Astrocyte (in vitro differentiated cells and primary cell): Measurements from ENCODE around the gene SULF2.

Experiments used
- CTCF ChIP-seq: IDR thresholded peaks from 2 replicates; pipeline ENCODE4 v1.5.1; 2011; ENCODE audit warnings: low read depth, mild to moderate bottlenecking, inconsistent platforms, low read length, moderate library complexity; ENCODE audit not compliant: insufficient read depth
- EZH2 ChIP-seq: IDR thresholded peaks from 2 replicates; pipeline ENCODE4 v1.6.1; 2012; ENCODE audit warnings: mild to moderate bottlenecking, low read length, inconsistent platforms; ENCODE audit not compliant: insufficient read depth

DNA sequence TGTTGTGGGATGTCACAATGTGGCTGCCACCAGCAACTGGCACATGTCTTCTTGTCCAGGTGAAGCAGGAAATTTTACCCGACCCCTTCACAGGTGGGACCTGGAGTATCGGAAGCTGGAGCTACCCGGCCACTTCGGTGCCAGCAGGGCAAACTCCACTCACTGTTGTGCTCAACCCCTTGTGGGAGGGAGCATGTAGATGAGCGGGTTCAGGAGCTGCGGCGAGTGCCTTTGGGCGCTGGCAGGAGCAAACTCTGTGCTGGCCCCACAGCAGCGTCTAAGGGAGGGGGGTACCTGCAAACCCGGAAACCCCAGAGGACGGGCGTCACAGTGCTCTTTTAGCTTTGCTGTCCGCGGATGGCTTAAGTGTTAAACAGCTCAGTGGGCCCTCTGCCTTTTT, 20.7 kb upstream of the SULF2 start:
- no peak for TF ChIP-seq CTCF
- no peak for TF ChIP-seq EZH2
